ENCODE data around the gene NCBP3.
"Not testable (repeated sequence)": the region's sequence is repeated elsewhere in the genome, so short reads cannot be mapped to it uniquely, and the experiment has no call there.

The NCBP3 gene

DNA sequence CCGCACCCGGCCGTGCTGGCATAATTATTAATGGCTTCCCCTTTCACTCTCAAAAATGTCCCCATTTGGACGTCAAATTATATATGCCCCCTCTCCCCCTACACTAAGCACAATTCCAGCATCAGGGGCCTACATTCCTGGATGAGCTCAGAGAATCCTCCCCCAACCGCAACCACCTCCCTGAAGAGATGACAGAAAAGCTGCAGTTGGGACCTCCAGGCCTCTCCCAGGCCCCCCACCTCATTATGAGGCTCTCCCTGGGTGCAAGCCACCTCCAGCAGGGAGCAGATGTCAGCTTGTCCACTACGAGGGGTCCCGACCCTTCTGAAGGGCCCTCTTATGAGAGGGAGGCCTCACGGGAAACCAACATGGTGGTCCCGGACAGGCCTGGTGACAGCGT is 18.5 kb upstream of the NCBP3 start:
- no peak overlapping the region for H3K4me3 ChIP-seq (ENCODE audit: low read depth, low read length)

DNA sequence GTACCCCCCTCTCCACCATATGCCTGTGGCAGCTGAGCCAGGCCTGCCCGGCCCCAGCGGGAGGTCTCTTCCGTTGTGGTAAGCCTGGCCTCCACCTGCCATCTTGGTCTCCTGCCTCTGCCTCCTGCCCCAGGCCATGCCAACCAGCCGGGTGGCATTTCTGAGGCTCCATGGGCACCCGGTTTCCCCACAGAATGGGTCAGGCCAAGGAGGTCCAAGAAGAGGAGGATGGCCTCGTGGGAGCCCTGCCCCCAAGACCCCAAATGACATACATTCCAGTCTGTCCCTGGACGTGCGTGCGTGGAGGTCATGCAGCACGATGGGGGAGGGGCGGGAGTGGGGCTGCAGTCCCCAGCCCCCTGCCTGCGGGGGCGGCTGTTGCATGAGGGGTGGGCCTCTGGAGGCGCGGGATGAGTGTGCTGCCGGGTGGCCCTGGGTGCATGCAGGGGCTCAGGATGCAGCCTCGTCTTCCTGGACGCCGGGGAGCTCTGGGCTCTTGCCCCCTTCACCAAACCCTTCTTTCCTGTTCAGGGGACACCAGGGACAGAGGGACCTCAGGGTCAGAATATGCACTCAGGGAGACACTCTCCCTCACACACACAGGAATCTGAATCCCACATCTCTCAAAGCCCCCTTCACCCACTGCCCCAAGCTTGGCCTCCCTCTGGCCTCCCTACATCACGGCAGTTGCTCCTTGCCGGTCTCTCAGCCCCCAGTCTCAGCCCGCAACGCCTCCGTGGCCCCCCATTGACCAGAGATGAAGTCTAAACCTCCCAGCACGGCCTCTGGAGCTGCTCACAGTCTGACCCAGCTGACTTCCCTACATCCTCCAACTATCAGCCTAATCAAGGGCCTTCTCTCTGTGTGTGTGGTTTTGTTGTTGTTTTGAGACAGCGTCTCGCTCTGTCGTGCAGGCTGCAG is 16.0 kb upstream of the NCBP3 start:
- Histone ChIP-seq H3K27me3 (ENCODE audit: insufficient read depth, low read length) (no peaks in the 10 kb centered on the region), H3K36me3 (ENCODE audit: insufficient read depth, low read length) (peaks cover 7% of the 10 kb centered on the region; the same call in 1 of the 2 replicates), H2AFZ (ENCODE audit: low read length, unreplicated experiment) (no peak overlapping the region), H3K79me2 (ENCODE audit: control insufficient read depth, insufficient read depth, low read length, unreplicated experiment) (no peaks in the 10 kb centered on the region), H3K4me1 (ENCODE audit: control insufficient read depth, insufficient read depth, low read length, unreplicated experiment) (peaks cover 12% of the 10 kb centered on the region), H3K4me3 (ENCODE audit: low read depth, low read length) (no peak overlapping the region), H3K27ac (ENCODE audit: low read depth, low read length) (no peak overlapping the region)

More for the DNA sequence above, 18.5 kb upstream of the NCBP3 start:
- Histone ChIP-seq H3K4me1 (ENCODE audit: control insufficient read depth, insufficient read depth, low read length, unreplicated experiment) (peaks cover 17% of the 10 kb centered on the region), H3K27me3 (ENCODE audit: insufficient read depth, low read length) (no peaks in the 10 kb centered on the region), H2AFZ (ENCODE audit: low read length, unreplicated experiment) (no peak overlapping the region), H3K27ac (ENCODE audit: low read depth, low read length) (no peak overlapping the region), H3K79me2 (ENCODE audit: control insufficient read depth, insufficient read depth, low read length, unreplicated experiment) (no peaks in the 10 kb centered on the region), H3K36me3 (ENCODE audit: insufficient read depth, low read length) (peaks cover 7% of the 10 kb centered on the region; the same call in 1 of the 2 replicates)

DNA sequence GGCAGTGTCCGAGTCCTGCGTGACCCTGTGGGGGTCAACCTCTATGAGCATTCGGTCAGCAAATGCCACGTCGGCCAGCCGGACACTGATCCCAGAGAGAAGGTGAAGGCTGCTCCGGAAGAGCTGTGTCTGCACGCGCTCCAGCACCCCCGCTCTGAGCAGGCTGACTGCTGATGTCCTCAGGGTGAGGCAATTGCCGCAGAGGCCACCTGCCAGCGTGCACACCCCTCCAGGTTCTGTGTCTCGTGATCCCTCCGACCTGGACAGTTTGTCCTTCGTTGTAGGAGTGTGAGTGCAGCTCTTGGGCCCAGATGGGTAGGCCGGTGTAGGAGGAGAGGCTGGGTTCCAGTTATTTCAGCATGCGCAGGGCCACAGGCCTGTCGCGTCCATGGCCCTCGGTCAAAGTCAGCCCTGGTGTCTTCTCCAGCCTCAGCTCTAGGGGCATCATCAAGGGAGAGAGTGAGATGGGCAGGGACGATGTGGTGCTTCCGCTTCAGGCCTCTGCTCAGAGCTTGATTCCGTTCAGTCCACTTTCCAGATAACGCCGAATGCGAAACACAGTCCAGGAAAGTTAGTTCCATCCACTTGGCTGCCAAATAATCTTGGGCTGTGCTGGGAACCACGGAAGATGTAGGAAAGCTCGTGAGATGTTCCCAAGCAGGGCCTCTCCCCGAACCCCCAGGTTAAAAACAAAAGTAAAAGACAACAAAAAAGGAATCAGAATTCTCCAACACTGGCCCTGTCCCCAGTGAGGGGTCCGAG is 15.1 kb upstream of the NCBP3 start:
- Histone ChIP-seq H3K27ac (ENCODE audit: low read depth, low read length) (no peak overlapping the region), H3K4me3 (ENCODE audit: low read depth, low read length) (no peak overlapping the region), H3K36me3 (ENCODE audit: insufficient read depth, low read length) (peaks cover 7% of the 10 kb centered on the region; the same call in 1 of the 2 replicates), H2AFZ (ENCODE audit: low read length, unreplicated experiment) (no peak overlapping the region), H3K79me2 (ENCODE audit: control insufficient read depth, insufficient read depth, low read length, unreplicated experiment) (no peaks in the 10 kb centered on the region), H3K27me3 (ENCODE audit: insufficient read depth, low read length) (no peaks in the 10 kb centered on the region), H3K4me1 (ENCODE audit: control insufficient read depth, insufficient read depth, low read length, unreplicated experiment) (peaks cover 12% of the 10 kb centered on the region)

DNA sequence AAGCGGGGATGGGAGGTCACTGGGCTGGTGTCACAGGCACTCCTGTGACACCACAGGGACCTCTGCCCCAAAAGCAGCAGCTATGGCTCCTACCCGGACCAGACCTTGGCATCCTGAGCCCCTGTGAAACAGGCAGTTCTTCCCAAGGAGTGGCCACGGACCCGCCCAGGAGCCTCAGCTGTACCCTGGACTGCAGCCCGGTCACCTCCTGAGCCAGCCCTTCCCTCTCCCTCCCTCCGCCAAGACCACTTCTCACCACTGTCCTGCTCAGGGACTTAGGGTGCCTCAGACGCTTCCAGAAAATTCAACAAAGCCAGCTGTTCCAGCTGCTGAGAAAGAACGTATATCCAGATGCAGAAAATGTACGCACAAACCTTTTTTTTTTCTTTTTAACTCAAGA is 13.9 kb upstream of the NCBP3 start:
- Histone ChIP-seq H3K4me3 (ENCODE audit: low read depth, low read length) (no peak overlapping the region), H3K27me3 (ENCODE audit: insufficient read depth, low read length) (no peaks in the 10 kb centered on the region), H2AFZ (ENCODE audit: low read length, unreplicated experiment) (no peak overlapping the region), H3K27ac (ENCODE audit: low read depth, low read length) (no peak overlapping the region), H3K36me3 (ENCODE audit: insufficient read depth, low read length) (peaks cover 7% of the 10 kb centered on the region; the same call in 1 of the 2 replicates), H3K79me2 (ENCODE audit: control insufficient read depth, insufficient read depth, low read length, unreplicated experiment) (no peaks in the 10 kb centered on the region), H3K4me1 (ENCODE audit: control insufficient read depth, insufficient read depth, low read length, unreplicated experiment) (peaks cover 5% of the 10 kb centered on the region)

DNA sequence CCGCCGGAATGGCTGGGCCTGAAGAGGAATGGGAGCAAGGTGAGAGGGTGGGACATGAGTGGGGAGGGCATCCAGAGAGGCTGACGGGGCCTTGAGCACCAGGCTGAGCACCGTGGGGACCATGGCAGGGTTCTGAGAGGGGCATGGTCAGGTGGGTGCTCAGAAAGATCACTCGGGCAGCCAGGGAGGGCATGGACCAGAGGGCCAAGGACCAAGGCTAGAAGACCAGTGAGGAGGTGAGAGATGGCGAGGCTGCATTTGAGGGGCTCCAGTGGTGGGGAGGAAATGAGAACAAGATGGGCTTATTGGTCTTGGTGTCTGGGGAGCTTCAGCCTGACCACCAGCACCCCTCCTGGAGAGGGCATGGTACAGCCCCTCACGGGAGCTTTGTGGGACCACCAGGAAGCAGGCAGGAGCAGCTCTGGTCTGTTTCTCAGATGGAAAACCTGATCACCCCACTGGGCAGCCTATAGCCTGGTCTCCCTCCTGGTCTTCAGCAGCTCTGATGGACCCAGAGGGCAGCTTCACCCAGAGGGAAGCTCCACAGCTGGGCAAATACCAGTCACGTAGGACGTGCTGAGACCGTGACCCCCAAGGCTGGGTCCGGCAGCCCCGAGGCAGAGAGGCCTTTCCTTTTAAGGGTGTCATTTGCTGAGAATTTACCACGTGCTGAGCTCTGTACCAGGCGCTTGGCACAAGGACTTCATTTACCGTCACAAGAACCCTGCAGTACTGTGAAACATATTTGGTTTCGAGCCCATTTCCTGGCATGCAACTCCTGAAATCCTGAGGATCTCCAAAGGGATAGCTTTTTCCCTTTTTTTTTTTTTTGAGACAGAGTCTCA is 11.4 kb upstream of the NCBP3 start:
- Histone ChIP-seq H3K4me1 (ENCODE audit: control insufficient read depth, insufficient read depth, low read length, unreplicated experiment) (no peaks in the 10 kb centered on the region), H3K27ac (ENCODE audit: low read depth, low read length) (no peak overlapping the region), H2AFZ (ENCODE audit: low read length, unreplicated experiment) (no peak overlapping the region), H3K4me3 (ENCODE audit: low read depth, low read length) (no peak overlapping the region), H3K27me3 (ENCODE audit: insufficient read depth, low read length) (no peaks in the 10 kb centered on the region), H3K36me3 (ENCODE audit: insufficient read depth, low read length) (peaks cover 7% of the 10 kb centered on the region; the same call in 1 of the 2 replicates), H3K79me2 (ENCODE audit: control insufficient read depth, insufficient read depth, low read length, unreplicated experiment) (no peaks in the 10 kb centered on the region)

DNA sequence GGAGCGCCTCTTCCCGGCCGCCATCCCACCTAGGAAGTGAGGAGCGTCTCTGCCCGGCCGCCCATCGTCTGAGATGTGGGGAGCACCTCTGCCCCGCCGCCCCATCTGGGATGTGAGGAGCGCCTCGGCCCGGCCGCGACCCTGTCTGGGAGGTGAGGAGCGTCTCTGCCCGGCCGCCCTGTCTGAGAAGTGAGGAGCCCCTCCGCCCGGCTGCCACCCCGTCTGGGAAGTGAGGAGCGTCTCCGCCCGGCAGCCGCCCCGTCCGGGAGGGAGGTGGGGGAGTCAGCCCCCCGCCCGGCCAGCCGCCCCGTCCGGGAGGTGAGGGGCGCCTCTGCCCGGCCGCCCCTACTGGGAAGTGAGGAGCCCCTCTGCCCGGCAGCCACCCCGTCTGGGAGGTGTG is 8.2 kb upstream of the NCBP3 start:
- H3K27ac ChIP-seq (ENCODE audit: low read depth, low read length); H3K4me3 ChIP-seq (ENCODE audit: low read depth, low read length); H3K27me3 ChIP-seq (ENCODE audit: insufficient read depth, low read length); H3K4me1 ChIP-seq (ENCODE audit: control insufficient read depth, insufficient read depth, low read length, unreplicated experiment); H3K79me2 ChIP-seq (ENCODE audit: control insufficient read depth, insufficient read depth, low read length, unreplicated experiment); H3K36me3 ChIP-seq (ENCODE audit: insufficient read depth, low read length); H2AFZ ChIP-seq (ENCODE audit: low read length, unreplicated experiment): not testable (repeated sequence)

DNA sequence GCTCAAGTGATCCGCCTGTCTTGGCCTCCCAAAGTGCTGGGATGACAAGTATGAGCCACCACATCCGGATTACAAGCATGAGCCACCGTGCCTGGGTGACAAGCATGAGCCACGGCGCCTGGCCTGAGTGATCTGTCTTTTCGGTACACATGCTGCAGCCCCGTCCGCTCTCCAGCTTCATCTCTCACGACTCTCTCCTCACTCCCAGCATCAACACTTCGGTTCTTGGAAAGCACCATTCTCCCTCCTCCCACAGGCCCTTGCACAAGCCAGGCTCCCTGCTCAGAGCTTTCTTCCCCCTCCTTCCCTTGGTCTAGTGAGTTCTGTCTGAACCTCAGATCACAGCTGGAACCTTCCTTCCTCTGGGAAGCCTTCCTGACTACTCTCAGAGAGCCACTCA is 6.5 kb upstream of the NCBP3 start:
- H2AFZ ChIP-seq (ENCODE audit: low read length, unreplicated experiment): no peak overlapping the region
- H3K4me1 ChIP-seq (ENCODE audit: control insufficient read depth, insufficient read depth, low read length, unreplicated experiment): no peaks in the 10 kb centered on the region
- H3K4me3 ChIP-seq (ENCODE audit: low read depth, low read length): no peak overlapping the region
- H3K27me3 ChIP-seq (ENCODE audit: insufficient read depth, low read length): no peaks in the 10 kb centered on the region
- no peak overlapping the region for H3K27ac ChIP-seq (ENCODE audit: low read depth, low read length)
- H3K36me3 ChIP-seq (ENCODE audit: insufficient read depth, low read length): no peaks in the 10 kb centered on the region
- H3K79me2 ChIP-seq (ENCODE audit: control insufficient read depth, insufficient read depth, low read length, unreplicated experiment): no peaks in the 10 kb centered on the region

DNA sequence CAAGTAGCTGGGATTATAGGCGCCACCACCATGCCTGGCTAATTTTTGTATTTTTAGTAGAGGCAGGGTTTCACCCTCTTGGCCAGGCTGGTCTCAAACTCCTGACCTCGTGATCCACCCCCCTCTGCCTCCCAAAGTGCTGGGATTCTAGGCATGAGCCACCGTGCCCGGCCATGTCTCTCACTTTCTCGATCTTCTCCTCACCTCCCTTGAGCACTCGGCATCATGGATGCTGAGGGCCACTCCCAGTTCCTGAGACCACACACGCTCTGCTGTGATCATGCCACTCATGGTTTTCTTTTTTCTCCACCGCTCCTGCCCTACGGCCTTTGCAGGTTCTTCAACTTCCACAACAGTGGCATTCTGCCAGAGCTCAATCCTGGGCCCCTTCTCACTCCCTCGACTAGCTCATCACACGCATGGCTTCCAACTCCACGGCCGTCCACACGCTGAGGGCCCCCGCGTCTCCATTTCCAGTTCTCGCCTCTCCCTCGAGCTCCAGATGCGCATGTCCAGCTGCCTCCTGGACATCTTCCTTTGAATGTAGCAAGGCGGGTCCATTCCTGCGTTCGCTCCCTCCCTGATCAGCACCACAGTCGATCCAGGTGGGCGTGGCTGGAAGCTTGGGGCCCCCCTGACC is 5.5 kb upstream of the NCBP3 start:
- Histone ChIP-seq H3K79me2 (ENCODE audit: control insufficient read depth, insufficient read depth, low read length, unreplicated experiment) (no peaks in the 10 kb centered on the region), H3K4me1 (ENCODE audit: control insufficient read depth, insufficient read depth, low read length, unreplicated experiment) (no peaks in the 10 kb centered on the region), H3K27ac (ENCODE audit: low read depth, low read length) (no peak overlapping the region), H3K27me3 (ENCODE audit: insufficient read depth, low read length) (no peaks in the 10 kb centered on the region), H3K4me3 (ENCODE audit: low read depth, low read length) (no peak overlapping the region), H2AFZ (ENCODE audit: low read length, unreplicated experiment) (no peak overlapping the region), H3K36me3 (ENCODE audit: insufficient read depth, low read length) (no peaks in the 10 kb centered on the region)

DNA sequence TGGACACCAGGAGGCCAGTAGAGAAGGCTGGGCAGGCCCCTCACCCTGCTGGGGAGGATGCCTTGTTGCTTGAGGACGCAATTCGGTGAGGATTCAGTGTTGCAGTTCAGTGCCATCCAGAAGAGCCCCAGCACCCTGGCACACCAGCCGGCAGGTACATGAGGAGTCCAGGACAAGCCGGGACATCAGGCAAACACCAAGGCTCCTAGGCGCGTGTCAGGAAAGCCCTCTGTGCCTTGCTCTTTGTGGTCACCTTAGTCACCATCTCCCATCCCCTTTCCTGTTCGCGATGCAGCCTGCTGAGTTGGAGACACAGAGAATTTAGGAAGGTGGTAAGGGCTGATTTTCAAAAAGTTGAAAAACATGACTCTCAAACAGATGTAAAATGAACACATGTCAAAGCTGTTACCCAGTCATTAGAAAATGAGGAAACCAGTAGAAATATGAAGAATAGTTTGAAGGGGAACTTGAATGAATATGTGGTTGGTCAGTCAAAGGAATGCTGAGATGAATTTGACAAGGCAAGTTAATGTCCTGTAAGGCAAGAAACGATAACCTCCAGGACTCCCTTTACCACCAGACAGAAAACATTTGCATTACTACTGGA is 2.3 kb upstream of the NCBP3 start:
- H3K27ac ChIP-seq (ENCODE audit: low read depth, low read length): no peak overlapping the region
- no peaks in the 10 kb centered on the region for H3K36me3 ChIP-seq (ENCODE audit: insufficient read depth, low read length)
- no peak overlapping the region for H3K4me3 ChIP-seq (ENCODE audit: low read depth, low read length)
- H3K27me3 ChIP-seq (ENCODE audit: insufficient read depth, low read length): no peaks in the 10 kb centered on the region
- H3K4me1 ChIP-seq (ENCODE audit: control insufficient read depth, insufficient read depth, low read length, unreplicated experiment): peaks cover 4% of the 10 kb centered on the region
- H2AFZ ChIP-seq (ENCODE audit: low read length, unreplicated experiment): no peak overlapping the region
- peaks cover 27% of the 10 kb centered on the region for H3K79me2 ChIP-seq (ENCODE audit: control insufficient read depth, insufficient read depth, low read length, unreplicated experiment)
